ENCODE measurements around the gene ADAMTS2.
"Not testable (repeated sequence)": the region's sequence is repeated elsewhere in the genome, so short reads cannot be mapped to it uniquely, and the experiment has no call there.

The ADAMTS2 gene

DNA sequence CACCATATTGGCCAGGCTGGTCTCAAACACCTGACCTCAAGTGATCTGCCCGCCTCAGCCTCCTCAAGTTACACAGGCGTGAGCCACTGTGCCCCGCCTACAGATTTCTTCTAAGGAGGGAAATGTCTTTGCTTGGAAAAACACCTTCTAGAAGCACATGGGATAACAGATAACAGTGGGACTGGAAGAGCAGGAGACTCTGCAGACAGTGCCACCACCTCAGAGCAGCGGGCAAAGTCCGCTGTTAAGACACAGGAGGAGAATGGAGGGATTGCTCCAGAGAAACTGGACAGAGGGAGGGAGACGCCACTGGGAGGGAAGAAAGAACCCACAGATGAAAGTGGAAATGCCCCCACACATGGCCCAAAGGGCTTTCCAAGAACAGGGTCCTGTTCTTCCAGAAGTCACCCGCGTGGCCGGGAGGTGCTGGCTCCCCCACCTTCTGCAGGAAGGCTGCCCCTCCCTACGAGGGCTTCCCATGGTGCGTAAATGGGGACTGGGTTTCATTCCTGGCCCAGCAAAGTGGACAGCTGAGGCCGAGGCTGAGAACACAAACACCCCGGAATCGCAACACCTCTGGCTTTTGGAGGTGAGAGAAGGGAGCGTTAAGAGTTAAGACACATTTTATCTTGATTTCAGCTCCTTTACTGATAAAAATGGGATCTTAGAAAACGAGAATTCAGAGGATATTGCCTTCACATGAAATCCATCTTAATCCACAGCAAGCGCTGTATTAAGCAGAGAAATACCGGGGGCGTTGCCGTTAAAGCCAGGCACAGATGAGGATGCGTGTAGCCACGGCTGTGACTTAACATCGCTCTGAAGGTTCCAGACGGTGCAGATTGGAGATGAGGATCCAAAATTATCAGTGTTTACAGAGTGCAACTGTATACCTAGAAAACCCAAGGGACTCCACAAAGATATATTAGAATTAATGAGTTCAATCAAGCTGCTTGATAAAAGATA is 11.2 kb downstream of the ADAMTS2 start:
- Mint-ChIP-seq H3K27me3 (peaks cover 36% of the 10 kb centered on the region), H3K4me1 (no peaks in the 10 kb centered on the region), H3K36me3 (ENCODE audit: insufficient read depth) (no peaks in the 10 kb centered on the region), H3K9me3 (no peaks in the 10 kb centered on the region), H3K27ac (ENCODE audit: low read depth) (no peak overlapping the region), H3K4me3 (no peak overlapping the region)
- ATAC-seq (replicated peaks; ENCODE audit: extremely low read depth, poor library complexity, severe bottlenecking) = no peak
- no peak for DNase-seq (ENCODE audit: low spot score in 2 of 2)

GRCh38 chr5:179332741-179333290 is 12.4 kb downstream of the ADAMTS2 start:
- no peak for ATAC-seq (replicated peaks; ENCODE audit: extremely low read depth, poor library complexity, severe bottlenecking)
- H3K27me3 Mint-ChIP-seq = peaks cover 31% of the 10 kb centered on the region
- no peaks in the 10 kb centered on the region for H3K4me1 Mint-ChIP-seq
- H3K4me3 Mint-ChIP-seq = no peak overlapping the region
- no peaks in the 10 kb centered on the region for H3K9me3 Mint-ChIP-seq
- DNase-seq (ENCODE audit: low spot score in 2 of 2) = no peak
- no peaks in the 10 kb centered on the region for H3K36me3 Mint-ChIP-seq (ENCODE audit: insufficient read depth)
- no peak overlapping the region for H3K27ac Mint-ChIP-seq (ENCODE audit: low read depth)

GRCh38 chr5:179331591-179332375 is 13.5 kb downstream of the ADAMTS2 start:
- peaks cover 40% of the 10 kb centered on the region for H3K27me3 Mint-ChIP-seq
- no peaks in the 10 kb centered on the region for H3K9me3 Mint-ChIP-seq
- no peaks in the 10 kb centered on the region for H3K4me1 Mint-ChIP-seq
- DNase-seq (ENCODE audit: low spot score in 2 of 2) (no peak), ATAC-seq (replicated peaks; ENCODE audit: extremely low read depth, poor library complexity, severe bottlenecking) (no peak)
- H3K4me3 Mint-ChIP-seq = no peak overlapping the region
- H3K27ac Mint-ChIP-seq (ENCODE audit: low read depth) = no peak overlapping the region
- H3K36me3 Mint-ChIP-seq (ENCODE audit: insufficient read depth) = no peaks in the 10 kb centered on the region

GRCh38 chr5:179330186-179330900 is 14.9 kb downstream of the ADAMTS2 start:
- no peaks in the 10 kb centered on the region for H3K36me3 Mint-ChIP-seq (ENCODE audit: insufficient read depth)
- H3K4me1 Mint-ChIP-seq = no peaks in the 10 kb centered on the region
- DNase-seq (ENCODE audit: low spot score in 2 of 2) (no peak), ATAC-seq (replicated peaks; ENCODE audit: extremely low read depth, poor library complexity, severe bottlenecking) (no peak)
- no peak overlapping the region for H3K27ac Mint-ChIP-seq (ENCODE audit: low read depth)
- H3K27me3 Mint-ChIP-seq = peaks cover 50% of the 10 kb centered on the region
- no peaks in the 10 kb centered on the region for H3K9me3 Mint-ChIP-seq
- H3K4me3 Mint-ChIP-seq = no peak overlapping the region

GRCh38 chr5:179328291-179328690 is 17.0 kb downstream of the ADAMTS2 start:
- Mint-ChIP-seq H3K36me3 (ENCODE audit: insufficient read depth) (no peaks in the 10 kb centered on the region), H3K4me1 (no peaks in the 10 kb centered on the region), H3K27me3 (peaks cover 41% of the 10 kb centered on the region), H3K27ac (ENCODE audit: low read depth) (no peak overlapping the region), H3K9me3 (no peaks in the 10 kb centered on the region), H3K4me3 (no peak overlapping the region)
- ATAC-seq (replicated peaks; ENCODE audit: extremely low read depth, poor library complexity, severe bottlenecking) = no peak
- no peak for DNase-seq (ENCODE audit: low spot score in 2 of 2)

DNA sequence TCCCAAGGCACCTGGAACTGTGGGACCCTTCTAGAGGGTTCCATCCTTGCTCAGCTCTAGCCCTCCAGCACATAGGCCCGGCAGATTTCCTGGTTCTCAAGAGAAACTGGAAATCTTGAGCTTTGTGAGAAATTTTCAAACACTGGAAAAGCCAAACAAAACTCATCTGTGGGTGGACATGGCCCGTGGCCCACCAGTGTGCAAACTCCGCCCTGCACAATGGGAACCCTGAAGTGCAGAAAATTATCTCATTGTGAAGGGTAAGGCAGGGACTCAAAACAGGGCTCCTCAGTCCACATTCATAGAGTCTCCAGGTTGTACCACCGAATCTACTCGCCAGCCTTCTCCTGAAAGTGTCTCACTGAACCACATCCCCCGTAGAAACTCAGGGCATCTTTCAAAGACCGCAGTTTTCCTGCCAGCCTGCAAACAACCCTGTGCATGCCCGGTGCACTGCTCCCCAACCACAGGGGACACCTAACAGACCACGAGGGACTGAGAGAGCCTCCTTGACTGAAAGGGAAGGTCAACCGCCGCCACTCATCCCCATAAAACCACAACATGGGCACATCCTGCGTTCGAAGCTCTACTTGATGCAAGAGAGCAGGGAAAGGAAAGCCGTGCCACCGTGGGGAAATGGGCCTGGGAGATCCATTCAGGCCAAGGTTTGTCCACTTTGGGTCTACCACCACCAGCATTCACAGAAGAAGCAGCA is 18.1 kb downstream of the ADAMTS2 start:
- H3K27me3 Mint-ChIP-seq = peaks cover 35% of the 10 kb centered on the region
- no peaks in the 10 kb centered on the region for H3K4me1 Mint-ChIP-seq
- H3K9me3 Mint-ChIP-seq = no peaks in the 10 kb centered on the region
- no peak overlapping the region for H3K27ac Mint-ChIP-seq (ENCODE audit: low read depth)
- no peak for ATAC-seq (replicated peaks; ENCODE audit: extremely low read depth, poor library complexity, severe bottlenecking)
- H3K36me3 Mint-ChIP-seq (ENCODE audit: insufficient read depth) = no peaks in the 10 kb centered on the region
- H3K4me3 Mint-ChIP-seq = no peak overlapping the region
- no peak for DNase-seq (ENCODE audit: low spot score in 2 of 2)

DNA sequence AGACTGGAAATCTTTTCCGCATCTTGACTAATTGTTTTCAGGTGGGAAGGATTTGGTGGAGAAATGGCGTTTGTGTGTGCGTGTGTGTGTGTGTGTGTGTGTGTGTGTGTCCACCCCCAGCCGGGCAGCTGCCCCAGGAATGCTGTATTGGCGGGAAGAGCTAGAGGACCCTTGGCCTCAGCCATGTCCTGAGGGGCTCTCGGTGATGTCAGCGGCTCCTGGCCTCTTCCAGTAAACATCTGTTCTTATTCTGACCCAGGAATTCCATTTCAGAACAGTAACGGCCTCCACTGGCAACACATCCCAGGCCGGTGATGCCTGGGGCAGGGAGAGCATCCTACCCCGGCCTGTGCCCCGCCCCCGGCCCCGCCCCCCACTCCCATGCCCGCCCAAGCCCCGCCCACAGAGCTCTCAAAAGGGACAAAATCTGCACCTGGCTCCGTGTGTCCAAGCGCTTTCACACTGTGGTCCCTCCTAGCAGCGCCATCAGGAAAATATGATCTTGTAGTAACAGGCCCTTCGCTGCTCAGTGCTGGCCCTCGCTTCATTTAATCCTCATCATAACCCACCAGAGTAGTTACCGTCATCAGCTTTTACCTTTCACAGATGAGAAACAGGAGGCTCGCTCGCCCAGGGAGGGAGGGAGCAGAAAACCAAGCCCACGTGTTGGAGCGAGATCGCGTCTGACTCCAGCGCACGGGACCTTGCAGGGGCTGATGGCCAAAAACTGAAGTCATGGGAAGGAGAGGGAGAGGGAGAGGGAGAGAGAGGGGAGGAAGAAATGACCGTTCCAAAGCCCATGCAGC is 18.9 kb downstream of the ADAMTS2 start:
- H3K36me3 Mint-ChIP-seq (ENCODE audit: insufficient read depth) = no peaks in the 10 kb centered on the region
- ATAC-seq (replicated peaks; ENCODE audit: extremely low read depth, poor library complexity, severe bottlenecking) (no peak), DNase-seq (ENCODE audit: low spot score in 2 of 2) (no peak)
- no peaks in the 10 kb centered on the region for H3K9me3 Mint-ChIP-seq
- H3K4me3 Mint-ChIP-seq = no peak overlapping the region
- H3K27ac Mint-ChIP-seq (ENCODE audit: low read depth) = no peak overlapping the region
- H3K4me1 Mint-ChIP-seq = no peaks in the 10 kb centered on the region
- H3K27me3 Mint-ChIP-seq = peaks cover 43% of the 10 kb centered on the region

GRCh38 chr5:179325296-179326031 is 19.8 kb downstream of the ADAMTS2 start:
- no peak overlapping the region for H3K27ac Mint-ChIP-seq (ENCODE audit: low read depth)
- no peaks in the 10 kb centered on the region for H3K4me1 Mint-ChIP-seq
- H3K36me3 Mint-ChIP-seq (ENCODE audit: insufficient read depth) = no peaks in the 10 kb centered on the region
- peaks cover 39% of the 10 kb centered on the region for H3K27me3 Mint-ChIP-seq
- no peak overlapping the region for H3K4me3 Mint-ChIP-seq
- H3K9me3 Mint-ChIP-seq = no peaks in the 10 kb centered on the region
- no peak for ATAC-seq (replicated peaks; ENCODE audit: extremely low read depth, poor library complexity, severe bottlenecking)
- DNase-seq (ENCODE audit: low spot score in 2 of 2) = no peak

DNA sequence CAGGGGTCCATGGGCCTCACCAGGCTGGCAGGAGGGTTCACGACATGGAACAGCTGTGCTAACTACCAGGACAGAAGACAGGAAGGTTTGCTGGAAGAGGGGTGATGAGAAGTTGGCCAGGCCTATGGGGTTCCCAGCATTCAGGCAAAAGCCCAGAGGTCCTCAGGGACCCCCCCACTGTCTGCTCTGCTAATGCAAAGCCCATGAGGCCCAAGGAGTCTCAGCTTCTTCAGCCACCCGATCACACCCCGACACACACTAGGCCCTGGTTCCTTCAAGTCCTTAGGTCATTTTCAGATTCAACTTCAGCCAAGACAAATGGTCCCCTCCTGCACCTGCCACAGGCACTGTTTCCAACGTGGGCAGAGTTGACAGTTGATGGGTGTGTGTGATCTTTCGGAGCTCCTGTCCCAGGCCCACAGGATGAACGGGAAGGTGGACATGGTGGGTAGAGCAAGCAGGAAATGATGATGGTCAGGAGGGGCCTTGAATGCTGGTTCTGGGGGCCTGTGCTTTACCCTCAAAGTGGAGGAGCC is 20.4 kb downstream of the ADAMTS2 start:
- Mint-ChIP-seq H3K9me3 (no peaks in the 10 kb centered on the region), H3K4me1 (no peaks in the 10 kb centered on the region), H3K27me3 (peaks cover 33% of the 10 kb centered on the region), H3K36me3 (ENCODE audit: insufficient read depth) (no peaks in the 10 kb centered on the region), H3K27ac (ENCODE audit: low read depth) (no peak overlapping the region), H3K4me3 (no peak overlapping the region)
- ATAC-seq (replicated peaks; ENCODE audit: extremely low read depth, poor library complexity, severe bottlenecking) = no peak
- DNase-seq (ENCODE audit: low spot score in 2 of 2) = no peak

DNA sequence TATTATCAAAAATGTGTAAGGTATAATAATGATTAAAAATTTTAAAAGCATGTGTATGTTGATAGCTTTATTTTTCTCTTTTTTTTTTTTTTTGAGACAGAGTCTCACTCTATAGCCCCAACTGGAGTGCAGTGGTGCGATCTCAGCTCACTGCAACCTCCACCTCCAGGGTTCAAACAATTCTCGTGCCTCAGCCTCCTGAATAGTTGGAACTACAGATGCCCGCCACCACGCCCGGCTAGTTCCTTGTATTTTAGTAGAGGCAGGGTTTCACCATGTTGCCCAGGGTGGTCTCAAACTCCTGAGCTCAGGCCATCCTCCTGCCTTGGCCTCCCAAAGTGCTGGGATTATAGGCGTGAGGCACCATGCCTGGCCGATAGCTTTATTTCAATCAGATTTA is 20.9 kb downstream of the ADAMTS2 start:
- H3K36me3 Mint-ChIP-seq (ENCODE audit: insufficient read depth); H3K9me3 Mint-ChIP-seq; ATAC-seq (replicated peaks; ENCODE audit: extremely low read depth, poor library complexity, severe bottlenecking); DNase-seq (ENCODE audit: low spot score in 2 of 2); H3K4me1 Mint-ChIP-seq; H3K27ac Mint-ChIP-seq (ENCODE audit: low read depth); H3K4me3 Mint-ChIP-seq: not testable (repeated sequence)
- peaks cover 32% of the 10 kb centered on the region for H3K27me3 Mint-ChIP-seq
